ENCODE data around the gene TMC7. TPM values are rescaled to one million over a fixed set of nuclear protein-coding genes. Genes with fewer than 3 reads are reported as not detected.
A peak's percentile ranks its signal among the peaks of the same experiment; 100 is the strongest.
"Not testable (repeated sequence)": the region's sequence is repeated elsewhere in the genome, so short reads cannot be mapped to it uniquely, and the experiment has no call there.

The TMC7 gene
- total RNA-seq, 3 donors from 2014 or later = 5.4 to 12.4 (median 9.2) TPM

- intact Hi-C loops (cut with DNase I, micrococcal nuclease) = no loop called here
- no peaks in the 10 kb centered on the region for H3K4me1 ChIP-seq (ENCODE audit: low read depth)
- H3K36me3 ChIP-seq (ENCODE audit: low read depth) = no peaks in the 10 kb centered on the region
- DNase-seq = no peak
- no peak for ATAC-seq
- no peak overlapping the region for H3K4me3 ChIP-seq
- no peak for TF ChIP-seq CTCF (IDR thresholded peaks at IDR 0.05)
- H3K9me3 ChIP-seq = no peaks in the 10 kb centered on the region
Measured at GRCh38 chr16:18950469-18951185, 33.1 kb upstream of the TMC7 start.

- H3K4me3 ChIP-seq = no peak overlapping the region
- intact Hi-C loops (cut with DNase I, micrococcal nuclease) = no loop called here
- H3K9me3 ChIP-seq = no peaks in the 10 kb centered on the region
- ATAC-seq = no peak
- no peak for TF ChIP-seq CTCF (IDR thresholded peaks at IDR 0.05)
- H3K4me1 ChIP-seq (ENCODE audit: low read depth) = no peaks in the 10 kb centered on the region
- no peak for DNase-seq
- no peaks in the 10 kb centered on the region for H3K36me3 ChIP-seq (ENCODE audit: low read depth)
Measured at GRCh38 chr16:18953547-18953946, 30.2 kb upstream of the TMC7 start.

GRCh38 chr16:18955874-18956580 lies 27.7 kb upstream of the TMC7 start:
- intact Hi-C loops (cut with DNase I, micrococcal nuclease); H3K4me3 ChIP-seq; H3K36me3 ChIP-seq (ENCODE audit: low read depth); H3K9me3 ChIP-seq; DNase-seq; H3K4me1 ChIP-seq (ENCODE audit: low read depth): not testable (repeated sequence)
- peak; percentile 47 for ATAC-seq

GRCh38 chr16:18956658-18957241 lies 27.0 kb upstream of the TMC7 start:
- H3K36me3 ChIP-seq (ENCODE audit: low read depth); ATAC-seq; DNase-seq; H3K4me1 ChIP-seq (ENCODE audit: low read depth); H3K4me3 ChIP-seq; H3K9me3 ChIP-seq; intact Hi-C loops (cut with DNase I, micrococcal nuclease): not testable (repeated sequence)

- intact Hi-C loops (cut with DNase I, micrococcal nuclease) = no loop called here
- Histone ChIP-seq H3K36me3 (ENCODE audit: low read depth) (no peaks in the 10 kb centered on the region), H3K4me3 (no peak overlapping the region), H3K9me3 (no peaks in the 10 kb centered on the region), H3K4me1 (ENCODE audit: low read depth) (no peaks in the 10 kb centered on the region)
- DNase-seq = no peak
- TF ChIP-seq CTCF (IDR thresholded peaks at IDR 0.05) = no peak
- ATAC-seq = peak; percentile 56
Measured at GRCh38 chr16:18958621-18959029, 25.1 kb upstream of the TMC7 start.

- DNase-seq (no peak), ATAC-seq (peak; percentile 73)
- no peaks in the 10 kb centered on the region for H3K9me3 ChIP-seq
- TF ChIP-seq CTCF (IDR thresholded peaks at IDR 0.05) = no peak
- intact Hi-C loops (cut with DNase I, micrococcal nuclease) = no loop called here
- H3K36me3 ChIP-seq (ENCODE audit: low read depth) = no peaks in the 10 kb centered on the region
- H3K4me3 ChIP-seq = no peak overlapping the region
- no peaks in the 10 kb centered on the region for H3K4me1 ChIP-seq (ENCODE audit: low read depth)
Measured at GRCh38 chr16:18959031-18959505, 24.7 kb upstream of the TMC7 start.

Measured in mucosa of descending colon (tissue), 3 donors.